ENCODE results near the gene DLX6.

The DLX6 gene

DNA sequence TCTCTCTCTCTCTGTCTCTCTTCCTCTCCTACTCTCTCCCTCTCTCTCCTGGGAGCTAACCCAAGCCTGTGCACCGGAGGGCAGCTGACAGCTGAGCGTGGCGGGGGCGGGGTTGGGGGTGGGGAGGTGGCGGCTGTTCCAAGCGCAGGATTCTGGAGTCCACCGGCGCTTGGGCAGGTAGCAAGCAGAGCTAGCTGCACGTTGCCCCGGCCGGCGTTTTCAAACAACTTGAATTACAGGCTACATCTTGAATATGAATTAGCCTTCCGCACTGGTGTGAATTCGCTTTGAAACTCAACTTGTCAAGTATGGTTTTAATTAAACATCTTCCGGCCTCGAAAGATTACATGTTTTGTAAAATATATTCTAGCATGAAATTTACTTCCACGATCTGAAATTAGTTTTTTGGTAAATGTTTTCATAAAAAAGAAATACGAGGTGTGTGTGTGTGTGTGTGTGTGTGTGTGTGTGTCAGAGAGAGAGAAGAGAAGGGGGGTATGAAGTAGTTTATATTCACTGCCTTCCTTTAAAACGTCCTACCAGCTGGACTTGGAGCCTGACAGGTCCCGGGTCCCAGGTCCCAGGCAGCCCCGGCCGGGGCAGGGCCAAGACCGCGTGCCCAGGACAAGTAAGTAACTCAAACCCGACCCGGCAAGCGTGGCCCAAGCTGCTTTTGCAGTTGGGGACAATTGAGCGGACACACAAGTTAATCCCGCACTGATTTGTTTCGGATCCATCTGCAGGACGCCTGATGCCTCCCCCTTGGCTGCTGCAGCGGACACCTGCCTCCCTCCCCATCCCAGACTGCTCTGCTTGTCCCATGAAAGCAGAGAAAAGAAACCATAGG is 9.0 kb upstream of the DLX6 start:
- DNase-seq: no peak

DNA sequence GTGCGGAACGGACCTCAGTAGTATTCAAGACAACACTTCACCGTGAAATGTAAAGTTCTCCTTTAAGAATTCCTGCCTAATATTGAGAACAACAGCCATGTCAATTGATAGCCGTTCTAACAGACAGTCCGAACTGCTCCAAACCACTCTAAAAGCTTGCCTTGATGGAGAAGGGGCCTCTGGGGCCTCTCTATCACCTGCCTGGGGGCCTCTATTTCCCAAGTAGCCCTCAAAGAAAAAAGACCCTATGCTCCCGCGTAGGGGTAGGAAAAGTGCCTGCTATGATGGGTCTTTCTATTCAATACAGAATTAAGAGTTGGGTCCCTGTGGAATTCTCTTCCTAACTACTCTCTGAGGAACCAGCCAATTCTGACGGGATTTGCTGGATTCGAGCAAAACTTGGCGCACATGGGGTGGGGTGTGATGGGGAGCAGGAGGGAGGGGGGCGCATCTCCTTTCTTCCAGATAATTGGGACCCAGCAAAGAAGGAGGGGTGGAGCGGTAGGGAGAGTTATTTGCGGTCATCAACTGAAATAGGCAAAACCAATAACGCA is 8.3 kb upstream of the DLX6 start:
- no peak for DNase-seq

DNA sequence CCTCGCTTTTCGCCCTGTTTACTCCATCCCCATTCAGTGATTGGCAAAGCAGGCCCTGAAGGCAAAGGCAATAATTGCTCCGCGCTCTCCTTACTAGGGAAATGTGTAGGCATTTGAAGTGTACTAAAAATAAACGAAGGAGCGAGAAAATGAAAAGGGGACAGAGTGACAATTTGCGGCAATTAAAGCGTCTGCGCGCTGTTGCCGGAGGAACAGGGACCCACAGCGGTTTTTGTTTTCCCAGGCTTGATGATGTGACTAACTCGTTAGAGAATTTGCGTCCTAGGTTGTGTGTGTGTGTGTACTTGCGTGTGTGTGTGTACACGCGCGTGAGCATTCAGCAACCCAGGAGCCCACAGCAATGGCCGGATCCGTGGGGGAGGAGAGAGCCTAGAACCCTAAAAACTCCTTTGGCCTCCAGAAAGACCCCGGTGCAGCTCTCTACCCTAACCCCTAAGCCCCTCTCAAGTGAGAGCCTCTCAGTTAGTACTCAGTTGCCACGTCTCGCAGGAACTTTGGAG is 7.8 kb upstream of the DLX6 start:
- no peak for DNase-seq

DNA sequence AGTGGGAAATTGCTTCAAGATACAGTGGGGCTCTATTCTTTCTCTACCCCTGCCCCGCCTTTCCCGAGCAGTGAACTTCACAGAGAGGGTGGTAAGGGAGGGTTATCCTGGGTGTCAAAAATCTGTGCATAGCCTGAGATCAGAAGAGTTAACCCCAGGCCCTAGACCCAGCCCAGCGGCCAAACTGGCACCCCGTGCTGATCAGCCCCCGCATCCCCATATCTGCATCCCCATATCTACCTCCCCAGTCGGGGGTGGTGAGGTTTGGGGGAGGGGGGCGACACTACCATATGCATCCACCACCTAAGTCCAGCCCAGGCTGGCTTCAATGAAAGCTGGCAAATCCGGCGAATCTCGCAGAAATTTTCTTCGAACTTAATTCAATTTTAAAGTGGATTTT is 7.0 kb upstream of the DLX6 start:
- DNase-seq: no peak

DNA sequence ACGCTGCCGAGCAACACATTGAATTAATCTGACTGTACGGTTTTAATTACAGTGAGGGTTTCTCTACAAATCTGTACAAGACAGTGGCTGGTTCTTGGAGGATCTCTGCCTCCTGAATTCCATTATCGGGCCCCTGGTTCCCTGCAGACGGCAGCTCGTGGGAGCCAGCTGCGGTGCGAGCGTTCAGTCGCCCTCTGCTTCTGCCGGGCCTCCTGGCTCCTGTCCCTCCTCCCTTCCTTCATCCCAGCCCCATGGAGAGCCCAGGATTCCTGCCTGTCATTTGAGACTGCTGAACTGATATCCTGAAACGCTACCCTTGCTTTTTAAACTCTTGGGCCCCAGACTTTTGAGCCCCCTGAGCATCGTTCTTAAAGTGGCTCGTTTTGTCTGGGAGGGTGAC is 6.6 kb upstream of the DLX6 start:
- DNase-seq: no peak

DNA sequence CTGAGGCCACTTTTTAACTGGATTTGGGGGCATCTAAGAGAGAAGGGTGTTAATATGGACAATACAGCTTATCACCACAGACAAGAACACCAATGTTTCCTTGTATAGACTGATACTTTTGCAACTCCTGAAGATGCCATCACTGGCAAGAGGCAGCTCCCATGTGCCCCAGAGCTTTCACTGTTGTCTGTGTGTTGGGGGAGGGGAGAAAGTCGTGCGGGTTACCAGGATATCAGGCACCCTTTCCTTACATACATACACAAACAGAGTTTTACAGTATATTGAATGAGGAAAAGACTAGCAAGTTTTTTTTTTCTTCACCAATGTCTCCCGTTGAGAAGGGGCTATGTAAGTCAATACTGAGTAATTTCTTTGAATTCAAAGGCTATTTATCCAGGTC is 4.1 kb upstream of the DLX6 start:
- DNase-seq: no peak

DNA sequence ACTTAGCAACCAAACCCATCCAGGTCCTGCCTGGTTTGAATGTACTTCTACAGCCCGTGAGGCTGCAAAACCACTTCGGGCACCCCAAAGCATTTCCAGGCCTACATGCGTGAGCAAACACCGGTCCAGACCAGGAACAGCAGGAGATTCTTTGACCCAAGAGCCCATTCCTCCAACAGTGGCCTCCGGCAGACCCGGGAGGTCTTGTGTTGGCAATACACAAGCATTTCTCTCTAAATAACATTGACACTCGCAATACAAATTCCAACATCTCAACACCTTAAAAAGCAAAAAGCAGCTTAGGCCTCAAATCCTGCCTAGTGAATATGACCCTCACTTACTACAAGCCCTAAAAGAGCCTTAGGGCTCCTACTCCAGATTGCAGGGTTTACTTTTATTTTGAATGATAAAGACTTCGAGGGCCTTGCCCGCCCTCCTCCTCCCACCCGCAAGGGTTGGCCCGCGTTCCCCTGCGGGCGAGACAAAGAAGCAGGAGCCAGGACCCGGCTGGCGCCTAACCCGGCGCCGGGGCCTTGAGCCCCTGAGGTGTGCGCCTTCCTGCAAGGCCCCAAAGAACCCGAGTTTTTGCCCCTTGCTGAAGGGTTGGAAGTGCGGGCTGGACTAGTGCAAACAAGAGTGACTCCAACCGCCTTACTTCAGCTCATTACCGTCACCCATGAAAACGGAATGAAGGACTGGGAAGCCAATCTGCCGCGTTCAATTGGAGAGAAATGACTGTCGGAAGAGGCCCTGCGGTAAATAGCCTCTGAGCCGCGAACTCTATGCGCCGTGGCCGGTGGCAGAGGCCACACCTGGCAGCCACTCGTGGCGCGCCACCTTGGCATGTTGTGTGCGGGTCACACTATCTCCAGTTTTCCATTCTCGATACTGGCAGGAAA is 3.4 kb upstream of the DLX6 start:
- DNase-seq: no peak

DNA sequence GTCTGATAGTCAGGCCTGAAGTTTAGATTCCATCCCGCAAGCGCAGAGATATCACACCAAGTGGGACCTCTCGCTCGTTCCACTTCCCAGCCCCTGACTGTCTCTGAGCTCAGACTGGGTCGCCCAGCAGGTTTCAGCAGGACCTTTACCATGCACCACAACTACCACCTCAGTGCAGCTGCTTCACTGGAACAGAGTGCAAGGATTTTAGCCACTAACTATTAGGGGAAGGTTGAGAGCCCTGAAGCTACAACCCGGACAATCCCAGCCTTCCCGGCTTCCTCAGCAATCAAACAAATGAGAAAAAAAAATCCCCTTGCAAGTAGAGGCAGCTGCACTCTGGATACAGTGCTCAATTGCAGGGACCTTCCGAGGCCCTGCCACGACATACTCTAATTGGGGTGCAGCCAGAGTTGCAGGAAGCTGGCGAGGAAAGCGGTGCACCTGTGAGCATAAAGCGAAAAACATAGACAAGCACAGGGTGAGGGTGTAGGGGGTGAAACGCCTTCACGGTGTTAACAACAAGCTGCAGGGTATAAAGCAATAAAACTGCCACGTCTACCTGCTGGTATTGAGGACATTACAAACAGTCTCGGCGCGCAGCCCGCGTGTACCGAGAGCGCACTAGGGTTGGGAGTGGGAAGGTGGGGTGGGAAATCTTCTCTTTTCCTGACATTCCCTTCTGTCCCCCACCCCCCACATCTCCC is 2.6 kb upstream of the DLX6 start:
- no peak for DNase-seq

DNA sequence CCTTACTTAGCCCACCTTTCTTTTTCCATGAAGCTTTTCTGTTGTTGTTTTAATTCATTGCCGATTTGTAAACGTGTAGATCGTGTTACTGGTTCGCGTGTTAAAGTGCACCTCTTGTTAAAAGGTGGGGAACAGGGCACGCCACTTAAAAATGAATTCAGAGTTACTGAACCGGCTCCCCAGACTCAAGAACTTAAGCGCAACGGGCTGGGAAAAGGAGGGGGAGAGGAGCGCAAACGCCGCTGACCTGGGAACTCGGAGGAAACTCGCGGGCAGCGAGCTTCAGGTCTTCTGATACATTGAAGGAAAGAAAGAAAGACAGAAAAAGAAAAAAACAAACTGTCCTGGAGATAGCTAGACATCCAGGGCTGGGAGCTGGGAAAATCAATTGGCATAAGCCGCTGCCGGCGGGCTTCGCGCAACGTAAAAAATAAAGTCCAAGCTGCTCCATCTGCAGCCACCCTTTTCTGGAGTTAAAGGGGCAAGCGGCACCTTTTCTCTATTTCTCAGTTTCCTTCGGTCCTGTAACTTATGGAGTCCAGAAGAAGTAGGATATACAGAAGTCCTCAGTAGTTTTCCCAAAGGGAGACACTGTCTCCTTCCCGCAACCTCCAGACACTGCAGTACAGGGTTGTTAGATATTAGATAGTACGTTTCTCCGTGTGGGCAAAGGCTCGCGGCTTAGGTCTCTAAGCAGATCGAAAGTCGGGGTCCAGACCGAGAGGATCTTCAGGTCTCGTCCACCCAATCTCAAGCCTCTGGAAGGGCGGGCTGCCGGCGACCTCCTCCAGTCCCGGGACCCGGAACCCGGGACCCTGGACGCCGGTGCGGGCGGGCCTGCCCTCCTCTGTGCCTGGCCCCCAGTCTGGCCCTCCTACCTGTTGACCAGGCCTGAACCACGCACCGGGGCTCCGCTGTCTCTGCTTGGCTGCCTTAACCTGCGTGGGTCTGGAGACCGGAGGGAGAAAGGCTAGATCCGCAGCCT is 1.8 kb upstream of the DLX6 start:
- no peak for DNase-seq

DNA sequence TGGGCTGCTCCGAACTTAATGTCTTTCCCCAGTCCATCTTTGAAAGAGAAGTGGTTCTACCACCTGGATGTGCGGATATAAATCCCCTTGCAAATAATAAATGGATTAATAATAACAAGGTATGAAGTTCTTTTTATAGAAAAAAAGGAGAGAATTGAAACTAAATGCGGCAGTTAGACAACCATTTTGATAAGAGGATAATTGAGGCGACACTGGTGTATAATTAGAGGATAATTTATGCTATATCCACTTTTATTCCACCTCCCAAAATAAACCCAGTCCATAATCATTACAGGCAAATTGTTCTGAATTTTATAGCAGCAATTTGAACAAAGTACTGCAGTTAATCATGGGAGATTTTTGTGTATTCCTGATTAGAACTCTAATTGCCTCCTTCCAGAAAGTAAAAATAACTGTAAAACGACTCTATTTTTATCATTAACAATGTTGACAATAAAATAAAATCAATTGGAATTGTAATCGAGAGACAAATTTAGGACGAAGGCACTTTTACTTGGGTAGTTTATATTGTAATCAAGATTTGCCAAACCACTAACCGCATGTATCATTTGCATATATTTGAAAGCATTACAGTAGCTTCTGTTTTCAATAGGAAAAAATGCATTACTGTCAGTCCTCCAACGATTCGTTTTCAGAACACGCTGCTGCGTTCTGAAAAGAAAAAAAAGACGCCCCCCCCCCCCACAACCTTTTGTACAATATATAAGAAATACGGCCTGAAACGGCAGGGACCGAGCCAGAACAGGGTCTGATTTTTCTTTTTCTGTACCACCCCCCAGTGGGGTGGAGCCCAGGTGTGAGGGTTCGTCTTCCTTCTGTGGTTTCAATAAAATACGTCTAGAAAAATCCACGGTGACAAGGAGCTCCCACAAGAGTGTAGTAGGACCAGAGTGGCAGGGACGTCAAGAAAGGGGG is 838 bp upstream of the DLX6 start:
- no peak for DNase-seq

DNA sequence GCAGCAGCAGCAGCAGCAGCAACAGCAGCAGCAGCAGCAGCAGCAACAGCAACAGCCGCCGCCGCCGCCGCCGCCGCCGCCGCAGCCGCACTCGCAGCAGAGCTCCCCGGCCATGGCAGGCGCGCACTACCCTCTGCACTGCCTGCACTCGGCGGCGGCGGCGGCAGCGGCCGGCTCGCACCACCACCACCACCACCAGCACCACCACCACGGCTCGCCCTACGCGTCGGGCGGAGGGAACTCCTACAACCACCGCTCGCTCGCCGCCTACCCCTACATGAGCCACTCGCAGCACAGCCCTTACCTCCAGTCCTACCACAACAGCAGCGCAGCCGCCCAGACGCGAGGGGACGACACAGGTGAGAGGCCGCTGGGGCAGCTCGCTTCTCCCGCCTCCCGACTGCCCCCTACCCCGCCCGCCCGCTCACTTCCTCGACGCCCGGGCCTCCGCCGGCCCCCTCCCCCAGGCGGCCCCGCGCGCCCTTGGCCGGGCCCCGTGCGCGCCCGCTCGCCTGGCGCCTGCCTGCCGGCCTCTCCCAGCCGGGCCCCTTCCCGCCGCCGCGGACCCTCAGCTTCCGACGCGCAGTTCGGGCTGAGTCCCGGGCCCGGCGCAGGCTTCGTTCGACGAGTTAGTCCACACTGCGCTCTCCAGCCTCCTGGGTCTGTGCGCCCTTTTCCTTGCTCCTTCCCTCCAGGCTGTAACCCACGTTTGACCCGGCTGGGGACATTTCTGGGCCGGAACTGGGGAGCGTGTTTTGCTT is 882 bp downstream of the DLX6 start:
- DNase-seq: no peak

DNA sequence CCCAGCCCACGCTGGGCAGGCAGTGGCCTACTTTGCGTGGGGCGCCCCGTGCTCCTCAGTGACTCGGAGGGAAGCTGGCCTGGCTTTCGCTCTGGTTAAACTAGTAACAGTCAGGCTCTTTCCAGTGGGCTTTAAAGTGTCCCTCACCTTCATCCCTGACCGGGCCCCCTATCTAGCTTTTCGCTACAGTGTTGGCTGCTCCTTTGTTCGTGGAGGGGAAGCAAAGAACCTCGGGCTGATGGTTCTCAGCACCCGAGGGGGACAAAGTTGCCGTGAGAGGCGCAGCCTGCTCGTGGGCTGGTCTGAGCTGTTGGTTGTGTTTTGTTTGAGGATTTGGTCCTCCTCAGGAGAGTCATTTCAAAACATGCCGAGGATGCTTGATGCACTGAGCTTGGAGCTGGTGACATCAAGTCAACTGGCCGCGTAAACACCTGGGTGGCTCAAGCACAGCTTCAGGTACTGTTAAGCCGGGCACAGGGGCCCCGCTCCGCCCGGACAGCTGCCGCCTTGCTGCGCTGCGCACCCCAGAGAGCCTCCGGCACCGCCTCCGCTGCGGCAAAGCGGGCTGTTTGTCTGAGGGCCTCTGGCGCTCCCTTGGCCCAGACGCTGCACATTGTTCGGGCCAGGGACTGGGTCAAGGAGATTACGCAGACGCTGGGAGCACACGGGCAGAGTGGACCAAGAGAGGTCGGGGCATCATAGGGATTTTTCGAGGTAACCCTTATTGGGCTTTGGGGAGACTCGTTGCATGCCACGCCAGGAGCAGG is 1.6 kb downstream of the DLX6 start:
- no peak for DNase-seq

DNA sequence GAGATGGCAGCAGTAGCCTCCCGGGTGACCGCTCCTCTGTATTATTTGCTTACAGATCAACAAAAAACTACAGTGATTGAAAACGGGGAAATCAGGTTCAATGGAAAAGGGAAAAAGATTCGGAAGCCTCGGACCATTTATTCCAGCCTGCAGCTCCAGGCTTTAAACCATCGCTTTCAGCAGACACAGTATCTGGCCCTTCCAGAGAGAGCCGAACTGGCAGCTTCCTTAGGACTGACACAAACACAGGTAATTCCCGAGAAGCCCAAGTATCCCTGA is 2.2 kb downstream of the DLX6 start:
- no peak for DNase-seq

DNA sequence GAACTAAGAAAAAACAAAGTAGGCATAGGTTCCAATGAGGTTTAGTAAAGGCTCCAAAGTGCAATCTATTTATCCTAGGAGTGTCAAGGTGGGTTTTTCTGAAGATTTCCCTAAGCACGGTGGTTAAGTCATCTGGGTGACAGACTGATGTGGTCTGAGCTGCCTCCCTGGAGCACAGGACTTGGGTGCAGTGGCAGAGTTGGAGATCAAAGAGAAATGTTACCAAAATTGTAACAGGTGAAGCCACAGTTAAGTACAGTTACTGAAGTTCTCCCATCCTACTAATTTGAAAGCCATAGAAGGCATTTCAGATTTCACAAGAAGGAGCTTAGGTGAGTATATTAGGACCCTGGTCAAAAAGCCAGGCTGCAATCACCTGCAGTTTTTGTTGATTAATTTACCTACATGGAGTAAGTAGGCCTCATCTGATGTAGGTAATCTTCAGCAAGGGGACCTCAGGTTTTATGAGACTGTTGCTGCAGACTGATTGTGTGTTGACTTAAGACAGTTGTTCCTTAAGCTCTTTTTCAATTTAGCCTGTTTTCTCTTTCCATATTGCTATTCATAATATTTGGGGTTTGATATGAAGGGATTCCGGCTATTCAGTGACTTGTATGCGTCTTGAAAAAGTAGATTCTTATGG is 3.0 kb downstream of the DLX6 start:
- no peak for DNase-seq

DNA sequence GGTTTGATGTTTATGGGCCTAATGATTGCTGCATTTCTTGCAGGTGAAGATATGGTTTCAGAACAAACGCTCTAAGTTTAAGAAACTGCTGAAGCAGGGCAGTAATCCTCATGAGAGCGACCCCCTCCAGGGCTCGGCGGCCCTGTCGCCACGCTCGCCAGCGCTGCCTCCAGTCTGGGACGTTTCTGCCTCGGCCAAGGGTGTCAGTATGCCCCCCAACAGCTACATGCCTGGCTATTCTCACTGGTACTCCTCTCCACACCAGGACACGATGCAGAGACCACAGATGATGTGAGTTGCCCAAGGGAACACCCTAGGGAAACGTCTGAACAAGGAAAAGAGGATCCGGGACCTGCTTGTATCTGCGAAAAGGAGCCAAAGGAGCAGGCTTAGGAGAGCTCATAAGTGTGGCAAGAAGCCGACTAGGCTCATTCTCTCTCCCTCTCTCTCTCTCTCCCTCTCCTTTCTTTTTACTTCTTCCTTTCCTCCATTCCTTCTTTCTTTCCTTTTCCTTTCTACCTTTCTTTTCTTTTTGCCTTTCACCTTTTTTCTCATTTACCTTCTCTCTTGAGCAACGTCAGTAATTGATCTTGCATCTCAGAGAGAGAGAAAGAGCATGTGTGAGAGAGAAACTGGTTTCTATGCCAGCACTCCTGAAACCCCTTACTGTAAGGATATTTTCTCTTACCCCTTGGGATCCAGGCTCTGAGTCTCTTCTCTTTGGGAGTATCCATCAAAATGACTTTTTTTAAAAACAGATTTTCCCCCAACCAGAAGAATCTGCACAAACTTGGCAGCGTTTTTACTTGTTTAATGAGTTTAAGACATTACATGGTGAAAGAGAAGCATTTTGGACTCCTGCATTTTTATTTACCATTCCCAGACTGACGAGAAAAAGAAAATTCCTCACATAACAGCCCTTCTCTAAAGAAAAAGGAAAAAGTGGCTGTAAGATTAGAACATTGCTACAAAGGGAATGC is 4.7 kb downstream of the DLX6 start:
- DNase-seq: no peak

DNA sequence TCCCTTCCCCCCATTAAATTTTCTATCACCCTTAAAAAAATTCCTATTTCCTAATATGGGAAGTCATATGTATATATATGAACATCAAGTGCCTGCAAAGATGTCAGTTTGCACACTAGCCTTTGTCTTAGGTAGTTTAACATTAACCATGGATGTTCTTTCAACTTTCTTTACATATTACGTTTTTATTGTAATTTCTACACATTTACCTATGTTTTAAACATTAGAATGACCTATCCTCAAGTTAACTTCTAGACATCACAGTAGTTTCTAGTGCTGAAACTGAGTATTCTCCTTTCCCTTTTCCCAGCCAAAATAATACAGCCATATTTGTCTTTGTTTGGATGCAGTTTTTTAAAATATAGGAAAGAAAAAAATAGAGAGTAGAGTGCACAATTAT is 5.8 kb downstream of the DLX6 start:
- DNase-seq: no peak
